Putamen (tissue), 1 donor: ENCODE results near the gene TASP1.
"Not testable (repeated sequence)": the region's sequence is repeated elsewhere in the genome, so short reads cannot be mapped to it uniquely, and the experiment has no call there.

Source experiments
- DNase-seq: peaks from one replicate; pipeline ENCODE4 v3.0.0-alpha.2; 2016; ENCODE audit warnings: low spot score

The TASP1 gene

GRCh38 chr20:13396826-13397225 is 241.9 kb downstream of the TASP1 start:
- no peak for DNase-seq

GRCh38 chr20:13396022-13396421 is 242.7 kb downstream of the TASP1 start:
- DNase-seq = peak; percentile 56

GRCh38 chr20:13395232-13395631 is 243.5 kb downstream of the TASP1 start:
- no peak for DNase-seq

- no peak for DNase-seq
Measured at GRCh38 chr20:13392391-13392790, 246.3 kb downstream of the TASP1 start.

- no peak for DNase-seq
Measured at GRCh38 chr20:13389115-13389514, 249.6 kb downstream of the TASP1 start.

GRCh38 chr20:13384132-13384531 is 254.6 kb downstream of the TASP1 start:
- DNase-seq = no peak

- no peak for DNase-seq
Measured at GRCh38 chr20:13382786-13383185, 255.9 kb downstream of the TASP1 start.

GRCh38 chr20:13380497-13381229 is 258.1 kb downstream of the TASP1 start:
- not testable (repeated sequence) for DNase-seq

GRCh38 chr20:13373400-13373799 is 265.3 kb downstream of the TASP1 start:
- no peak for DNase-seq

- DNase-seq = no peak
Measured at GRCh38 chr20:13364278-13365170, 274.2 kb downstream of the TASP1 start.

GRCh38 chr20:13363473-13363872 is 275.3 kb downstream of the TASP1 start:
- DNase-seq = no peak

GRCh38 chr20:13362165-13362564 is 276.6 kb downstream of the TASP1 start:
- DNase-seq = not testable (repeated sequence)

GRCh38 chr20:13358936-13359335 is 279.8 kb downstream of the TASP1 start:
- DNase-seq = not testable (repeated sequence)

- DNase-seq = not testable (repeated sequence)
Measured at GRCh38 chr20:13357782-13358181, 280.9 kb downstream of the TASP1 start.

GRCh38 chr20:13356591-13356990 is 282.1 kb downstream of the TASP1 start:
- no peak for DNase-seq

- DNase-seq = no peak
Measured at GRCh38 chr20:13355941-13356486, 282.7 kb downstream of the TASP1 start.

- DNase-seq = no peak
Measured at GRCh38 chr20:13355411-13355810, 283.3 kb downstream of the TASP1 start.

GRCh38 chr20:13353261-13353945 is 285.3 kb downstream of the TASP1 start:
- DNase-seq = no peak

- no peak for DNase-seq
Measured at GRCh38 chr20:13349235-13349604, 289.5 kb downstream of the TASP1 start.

- DNase-seq = no peak
Measured at GRCh38 chr20:13348311-13349234, 290.2 kb downstream of the TASP1 start.

GRCh38 chr20:13344671-13345070 is 294.1 kb downstream of the TASP1 start:
- no peak for DNase-seq
